Activated CD8-positive, alpha-beta memory T cell treated with anti-CD3 and anti-CD28 coated beads for 4 hours (primary cell): ENCODE results near the gene UGT2B7.
"Not testable (repeated sequence)": the region's sequence is repeated elsewhere in the genome, so short reads cannot be mapped to it uniquely, and the experiment has no call there.

ENCODE experiments used
- DNase-seq, 2 donors: peaks; one replicate each; pipeline ENCODE4 v3.0.0-alpha.2; 2020; ENCODE audit warnings: low read depth in 2 of 2

The UGT2B7 gene

GRCh38 chr4:69096111-69096656 is at the start of gene UGT2B7:
UGT2B7 (plus strand) TSS chr4:69096474; CDS start chr4:69096521, 47 bp downstream.
- DNase-seq = no peak

DNA sequence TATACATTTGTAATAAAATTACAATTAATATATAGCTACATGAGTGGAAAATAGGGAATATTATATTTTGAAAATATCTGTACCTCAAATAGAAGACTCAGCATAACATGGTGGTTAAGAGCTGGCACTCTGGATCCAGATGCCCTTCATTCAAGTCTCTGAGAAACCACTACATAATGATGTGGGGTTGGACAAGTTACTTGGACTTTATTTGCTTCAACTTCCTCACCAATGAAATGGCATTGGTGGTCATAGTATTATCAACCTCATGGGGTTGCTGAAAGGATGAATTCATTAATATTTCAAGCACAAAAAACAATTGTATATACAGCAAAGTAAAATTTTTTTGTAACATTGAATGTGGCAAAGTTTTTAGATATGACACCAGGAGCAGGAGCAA is 46.4 kb upstream of the UGT2B7 start:
- DNase-seq = no peak

- not testable (repeated sequence) for DNase-seq
Measured at GRCh38 chr4:69050853-69051575, 45.3 kb upstream of the UGT2B7 start.

- DNase-seq = no peak
Measured at GRCh38 chr4:69051576-69051943, 44.7 kb upstream of the UGT2B7 start.

- not testable (repeated sequence) for DNase-seq
Measured at GRCh38 chr4:69053309-69053885, 42.9 kb upstream of the UGT2B7 start.

- DNase-seq = not testable (repeated sequence)
Measured at GRCh38 chr4:69054033-69054432, 42.2 kb upstream of the UGT2B7 start.

- DNase-seq = no peak
Measured at GRCh38 chr4:69054578-69055200, 41.6 kb upstream of the UGT2B7 start.

- no peak for DNase-seq
Measured at GRCh38 chr4:69056150-69056549, 40.1 kb upstream of the UGT2B7 start.

GRCh38 chr4:69056921-69057550 is 39.2 kb upstream of the UGT2B7 start:
- no peak for DNase-seq

GRCh38 chr4:69057620-69058409 is 38.5 kb upstream of the UGT2B7 start:
- no peak for DNase-seq

DNA sequence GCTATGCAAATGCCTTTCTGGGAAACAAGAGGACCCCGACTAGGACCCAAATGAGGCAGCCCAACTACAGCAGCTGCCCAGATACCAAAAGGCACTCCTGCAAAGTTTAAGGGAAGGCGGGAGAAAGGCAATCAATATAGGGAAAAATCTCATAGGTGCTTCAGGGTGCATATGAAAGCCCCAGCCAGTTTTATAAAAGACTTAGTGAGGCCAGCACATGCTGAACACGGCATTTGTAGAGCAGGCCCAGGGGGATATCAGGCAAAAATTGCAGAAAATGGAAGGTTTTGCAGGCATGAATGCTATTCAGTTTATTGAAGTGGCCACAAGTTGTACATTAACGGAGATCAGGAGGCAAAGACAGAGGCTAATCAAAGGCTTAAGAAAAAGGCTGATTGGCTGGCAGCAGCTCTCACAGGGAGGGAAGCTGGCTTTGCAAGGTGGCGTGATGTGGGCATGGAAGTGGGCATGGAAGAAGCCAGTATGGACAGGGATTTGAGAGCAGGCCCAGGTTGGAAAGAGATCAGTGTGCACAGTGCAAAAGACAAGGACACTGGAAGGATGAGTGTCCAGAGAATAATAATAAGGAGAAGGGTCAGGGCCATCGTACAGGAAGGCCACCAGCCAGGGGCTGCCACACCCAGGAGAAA is 37.7 kb upstream of the UGT2B7 start:
- DNase-seq = no peak

DNA sequence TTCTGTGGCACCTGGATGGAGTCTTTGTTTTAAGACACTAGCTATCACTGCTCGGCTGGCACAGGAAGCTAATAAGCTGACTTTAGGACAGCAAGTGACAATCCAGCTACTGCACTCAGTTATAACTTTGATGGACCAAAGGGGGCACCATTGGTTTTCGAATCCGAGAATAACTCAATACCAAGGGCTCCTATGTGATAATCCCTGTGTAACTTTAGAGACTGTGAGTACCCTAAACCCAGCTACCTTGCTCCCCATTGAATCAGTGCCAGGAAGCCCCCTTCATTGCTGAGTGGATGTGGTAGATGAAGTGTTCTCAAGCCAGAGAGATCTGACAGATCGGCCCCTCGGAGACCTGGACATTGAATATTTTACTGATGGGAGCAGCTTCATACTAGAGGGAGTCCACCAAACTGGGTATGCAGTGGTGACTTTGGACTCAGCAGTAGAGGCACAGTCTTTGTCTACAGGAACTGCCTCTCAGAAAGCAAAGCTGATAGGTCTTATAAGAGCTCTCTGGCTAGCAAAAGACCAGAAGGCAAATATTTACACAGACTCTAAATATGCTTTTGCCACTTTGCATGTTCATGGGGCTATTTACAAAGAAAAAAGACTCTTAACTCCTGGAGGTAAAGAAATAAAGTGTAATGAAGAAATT is 35.5 kb upstream of the UGT2B7 start:
- no peak for DNase-seq

DNA sequence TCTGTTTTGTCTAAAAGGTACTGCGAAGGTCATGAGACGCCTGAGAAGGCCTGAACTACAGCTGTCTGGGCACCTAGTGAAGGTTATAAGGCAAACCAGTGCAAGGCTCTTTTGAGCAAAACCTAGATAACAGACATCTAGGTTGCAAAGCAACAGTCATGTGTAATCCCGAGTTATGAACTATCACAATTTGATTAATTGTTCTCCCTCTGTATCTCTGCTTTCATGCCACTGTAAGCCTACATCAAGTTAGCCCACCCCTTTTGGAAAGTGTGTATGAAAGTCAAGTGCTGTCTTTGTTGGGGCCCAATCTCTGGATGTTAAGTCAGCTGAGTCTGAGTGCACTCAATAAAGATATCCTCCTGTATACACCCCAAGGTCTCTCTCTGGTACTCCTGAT is 31.9 kb upstream of the UGT2B7 start:
- no peak for DNase-seq

- no peak for DNase-seq
Measured at GRCh38 chr4:69066945-69067344, 29.3 kb upstream of the UGT2B7 start.

- DNase-seq = no peak
Measured at GRCh38 chr4:69069085-69069484, 27.2 kb upstream of the UGT2B7 start.

GRCh38 chr4:69070590-69070989 is 25.7 kb upstream of the UGT2B7 start:
- DNase-seq = no peak

- DNase-seq = no peak
Measured at GRCh38 chr4:69071286-69071685, 25.0 kb upstream of the UGT2B7 start.

GRCh38 chr4:69073375-69073774 is 22.9 kb upstream of the UGT2B7 start:
- DNase-seq = no peak

DNA sequence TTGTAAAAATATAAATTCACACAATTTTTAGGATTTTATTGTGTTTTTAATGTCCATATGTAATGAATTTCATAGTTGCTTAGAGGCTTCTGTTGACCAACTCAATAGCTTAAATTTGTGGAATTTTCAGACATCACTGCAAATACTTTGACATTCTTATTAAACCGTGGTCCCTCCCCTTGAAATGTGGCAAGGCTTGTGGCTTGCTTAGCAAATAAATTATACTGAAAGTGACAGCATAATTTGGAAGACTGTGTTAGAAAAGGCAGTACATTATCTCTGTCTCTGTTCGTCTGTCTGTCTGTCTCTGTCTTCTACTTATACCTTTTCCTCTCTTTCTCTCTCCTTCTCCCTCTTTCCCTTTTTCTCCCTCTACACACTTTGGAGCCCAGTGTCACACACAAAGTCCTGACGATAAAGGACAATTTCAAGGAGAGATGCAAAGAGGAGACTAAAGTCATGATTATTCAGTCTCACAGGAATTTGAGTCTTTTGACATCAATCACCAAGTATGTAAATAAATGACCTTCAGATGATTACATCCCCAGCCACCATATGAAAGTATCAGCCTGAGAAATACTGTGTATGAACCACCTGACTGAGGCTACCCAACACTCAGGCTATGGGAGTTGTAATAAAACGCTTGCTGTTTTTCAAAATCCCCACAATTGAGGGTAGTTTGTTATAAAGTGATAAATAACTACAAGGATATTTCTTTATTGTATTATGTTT is 21.0 kb upstream of the UGT2B7 start:
- no peak for DNase-seq

- no peak for DNase-seq
Measured at GRCh38 chr4:69078852-69079251, 17.4 kb upstream of the UGT2B7 start.
